Measurements from ENCODE around the gene CCDC86.

CCDC86 gene

DNA sequence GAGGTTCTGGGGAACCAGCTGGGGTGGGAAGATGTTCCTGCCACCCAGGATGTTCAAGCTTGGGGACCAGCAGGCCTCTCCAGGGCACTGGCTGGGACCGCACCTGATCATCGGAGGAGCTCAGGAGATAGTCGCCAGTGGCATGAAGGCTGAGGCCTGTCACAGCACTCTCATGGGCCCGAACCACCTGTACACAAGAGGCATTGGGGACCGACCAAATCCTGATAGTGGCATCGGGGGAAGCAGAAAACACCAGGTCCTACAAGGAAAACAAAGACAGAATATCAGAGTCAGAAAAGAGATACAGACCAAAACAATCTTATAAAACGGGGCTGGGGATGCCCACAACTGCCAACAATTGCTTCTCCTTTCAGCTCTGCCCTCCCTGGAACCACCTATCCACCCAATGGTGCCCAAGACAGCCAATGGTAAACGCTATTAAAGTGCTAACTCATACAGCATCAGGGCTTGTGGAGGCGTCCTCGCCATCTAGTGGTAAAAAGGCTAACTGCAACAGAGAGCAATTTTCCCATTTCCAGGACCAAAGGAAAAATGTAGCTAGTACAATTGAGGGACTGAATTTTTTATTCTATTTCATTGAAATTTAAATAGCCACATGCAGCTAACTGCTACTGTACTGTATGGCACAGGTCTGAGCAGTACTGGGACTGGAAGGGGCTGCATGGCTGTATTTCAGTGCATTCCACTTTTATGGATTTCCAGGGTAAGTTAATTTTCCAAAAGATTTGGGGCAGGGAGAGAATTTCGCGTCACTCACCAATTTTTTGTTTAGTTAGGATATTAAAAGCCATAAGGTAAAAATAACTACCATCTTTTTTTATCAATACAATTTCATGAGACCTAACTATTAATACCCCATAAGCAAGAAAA lies 57.4 kb downstream of the CCDC86 start:
- peak; percentile 14 for DNase-seq

DNA sequence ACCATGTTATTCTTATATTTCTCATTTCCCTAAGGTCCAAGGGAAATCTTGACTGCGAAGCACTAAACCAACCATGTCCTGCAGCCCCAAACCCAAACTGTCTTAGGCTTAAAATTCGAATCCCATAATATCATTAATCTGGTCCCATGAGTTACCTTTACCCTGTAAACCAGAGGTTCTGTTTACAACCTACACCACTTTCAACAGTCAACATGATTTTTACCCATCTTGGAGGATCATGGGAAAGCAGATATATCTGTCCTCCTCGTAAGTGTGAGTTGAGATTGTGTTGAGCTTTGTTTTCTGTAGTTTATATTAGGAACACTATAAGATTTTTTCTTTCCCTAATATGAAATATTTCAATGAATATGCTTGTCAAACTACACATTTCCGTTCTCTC lies 58.1 kb downstream of the CCDC86 start:
- no peak for DNase-seq
